ENCODE data around the gene WDR46.

DNA sequence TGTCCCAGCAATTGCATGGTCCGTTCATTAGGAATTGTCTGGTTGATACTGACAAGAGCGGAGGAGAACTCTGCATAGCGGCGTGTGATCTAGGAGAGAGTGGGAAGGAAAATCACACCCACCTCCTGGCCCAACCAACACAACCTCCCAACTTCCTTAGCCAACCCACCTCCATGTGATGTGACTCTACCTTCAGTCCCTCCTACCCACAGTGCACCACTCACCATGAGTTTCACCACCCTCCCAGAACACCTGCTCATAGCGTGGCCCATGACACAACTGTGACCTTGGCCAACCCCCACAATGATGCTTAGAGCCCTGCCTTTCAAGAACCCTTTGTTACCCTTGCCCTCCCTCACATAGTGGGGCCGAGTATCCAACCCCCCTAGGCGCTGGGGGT, 25.0 kb downstream of the WDR46 start:
- TF ChIP-seq, protein P1, sequence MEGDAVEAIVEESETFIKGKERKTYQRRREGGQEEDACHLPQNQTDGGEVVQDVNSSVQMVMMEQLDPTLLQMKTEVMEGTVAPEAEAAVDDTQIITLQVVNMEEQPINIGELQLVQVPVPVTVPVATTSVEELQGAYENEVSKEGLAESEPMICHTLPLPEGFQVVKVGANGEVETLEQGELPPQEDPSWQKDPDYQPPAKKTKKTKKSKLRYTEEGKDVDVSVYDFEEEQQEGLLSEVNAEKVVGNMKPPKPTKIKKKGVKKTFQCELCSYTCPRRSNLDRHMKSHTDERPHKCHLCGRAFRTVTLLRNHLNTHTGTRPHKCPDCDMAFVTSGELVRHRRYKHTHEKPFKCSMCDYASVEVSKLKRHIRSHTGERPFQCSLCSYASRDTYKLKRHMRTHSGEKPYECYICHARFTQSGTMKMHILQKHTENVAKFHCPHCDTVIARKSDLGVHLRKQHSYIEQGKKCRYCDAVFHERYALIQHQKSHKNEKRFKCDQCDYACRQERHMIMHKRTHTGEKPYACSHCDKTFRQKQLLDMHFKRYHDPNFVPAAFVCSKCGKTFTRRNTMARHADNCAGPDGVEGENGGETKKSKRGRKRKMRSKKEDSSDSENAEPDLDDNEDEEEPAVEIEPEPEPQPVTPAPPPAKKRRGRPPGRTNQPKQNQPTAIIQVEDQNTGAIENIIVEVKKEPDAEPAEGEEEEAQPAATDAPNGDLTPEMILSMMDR (IDR thresholded peaks at IDR 0.05; ENCODE audit: low read length) = no peak
- no peak for TF ChIP-seq EZH2 (IDR thresholded peaks at IDR 0.05; ENCODE audit: borderline replicate concordance, low read length)
